ENCODE measurements around the gene ST8SIA1.

Gene ST8SIA1

GRCh38 chr12:22289250-22289649 is 45.3 kb downstream of the ST8SIA1 start:
- Histone ChIP-seq H3K27me3 (ENCODE audit: insufficient read depth, low read length) (no peaks in the 10 kb centered on the region), H3K23ac (ENCODE audit: low read length) (no peak overlapping the region), H3K9me3 (ENCODE audit: insufficient read depth, low read depth, low read length) (no peaks in the 10 kb centered on the region), H3K79me2 (ENCODE audit: control insufficient read depth, insufficient read depth, low read length, poor library complexity) (no peaks in the 10 kb centered on the region), H2BK120ac (ENCODE audit: insufficient read depth, low read length, poor library complexity) (no peak overlapping the region), H3K18ac (ENCODE audit: low read length) (no peak overlapping the region), H3K36me3 (ENCODE audit: control insufficient read depth in 1 of 2, insufficient read depth in 2 of 2, low read length in 2 of 2) (no peaks in the 10 kb centered on the region), H2AK5ac (ENCODE audit: low read length) (no peak overlapping the region), H3K4me3 (ENCODE audit: low read depth, low read length) (no peak overlapping the region), H3K79me1 (ENCODE audit: low read length) (no peaks in the 10 kb centered on the region), H3K4ac (ENCODE audit: low read depth, low read length) (no peak overlapping the region), H4K12ac (ENCODE audit: low read depth, low read length) (no peak overlapping the region), H3K9ac (ENCODE audit: low read length) (no peak overlapping the region), H4K91ac (ENCODE audit: low read depth, low read length) (no peak overlapping the region), H3K4me1 (ENCODE audit: control insufficient read depth in 1 of 2, insufficient read depth in 2 of 2, low read length in 2 of 2) (no peaks in the 10 kb centered on the region), H3K27ac (ENCODE audit: low read depth, low read length) (no peak overlapping the region), H3K4me2 (ENCODE audit: low read length) (no peak overlapping the region), H2AFZ (ENCODE audit: insufficient read depth, low read length, poor library complexity) (no peak overlapping the region), H3K14ac (ENCODE audit: low read length) (no peak overlapping the region), H4K8ac (ENCODE audit: low read depth, low read length) (no peak overlapping the region), H2BK5ac (ENCODE audit: low read depth, low read length, poor library complexity) (no peak overlapping the region), H2BK12ac (ENCODE audit: low read length) (no peak overlapping the region)
- no CpG with 5 or more reads among the region's 6 CpGs for WGBS (ENCODE audit: extremely low coverage, insufficient coverage, insufficient read length)
- DNase-seq, result no peak

GRCh38 chr12:22287776-22288621 is 46.5 kb downstream of the ST8SIA1 start:
- H2BK5ac ChIP-seq (ENCODE audit: low read depth, low read length, poor library complexity), result no peak overlapping the region
- H3K4me3 ChIP-seq (ENCODE audit: low read depth, low read length), result no peak overlapping the region
- no peaks in the 10 kb centered on the region for H3K27me3 ChIP-seq (ENCODE audit: insufficient read depth, low read length)
- no peak overlapping the region for H3K18ac ChIP-seq (ENCODE audit: low read length)
- H3K23ac ChIP-seq (ENCODE audit: low read length), result no peak overlapping the region
- H3K79me2 ChIP-seq (ENCODE audit: control insufficient read depth, insufficient read depth, low read length, poor library complexity), result no peaks in the 10 kb centered on the region
- H3K4ac ChIP-seq (ENCODE audit: low read depth, low read length), result no peak overlapping the region
- no peak overlapping the region for H4K8ac ChIP-seq (ENCODE audit: low read depth, low read length)
- no peak overlapping the region for H2BK120ac ChIP-seq (ENCODE audit: insufficient read depth, low read length, poor library complexity)
- H3K9me3 ChIP-seq (ENCODE audit: insufficient read depth, low read depth, low read length), result no peaks in the 10 kb centered on the region
- H3K9ac ChIP-seq (ENCODE audit: low read length), result no peak overlapping the region
- no peak overlapping the region for H3K14ac ChIP-seq (ENCODE audit: low read length)
- no peaks in the 10 kb centered on the region for H3K36me3 ChIP-seq (ENCODE audit: control insufficient read depth in 1 of 2, insufficient read depth in 2 of 2, low read length in 2 of 2)
- DNase-seq, result no peak
- H4K12ac ChIP-seq (ENCODE audit: low read depth, low read length), result no peak overlapping the region
- WGBS (ENCODE audit: extremely low coverage, insufficient coverage, insufficient read length), result no CpG with 5 or more reads among the region's 11 CpGs
- H4K91ac ChIP-seq (ENCODE audit: low read depth, low read length), result no peak overlapping the region
- H2AK5ac ChIP-seq (ENCODE audit: low read length), result no peak overlapping the region
- no peak overlapping the region for H3K4me2 ChIP-seq (ENCODE audit: low read length)
- H3K4me1 ChIP-seq (ENCODE audit: control insufficient read depth in 1 of 2, insufficient read depth in 2 of 2, low read length in 2 of 2), result peaks cover 0 to 1% of the 10 kb centered on the region in 2 experiments
- no peak overlapping the region for H2BK12ac ChIP-seq (ENCODE audit: low read length)
- no peaks in the 10 kb centered on the region for H3K79me1 ChIP-seq (ENCODE audit: low read length)
- H2AFZ ChIP-seq (ENCODE audit: insufficient read depth, low read length, poor library complexity), result no peak overlapping the region
- H3K27ac ChIP-seq (ENCODE audit: low read depth, low read length), result no peak overlapping the region

GRCh38 chr12:22287101-22287500 is 47.4 kb downstream of the ST8SIA1 start:
- no peaks in the 10 kb centered on the region for H3K79me1 ChIP-seq (ENCODE audit: low read length)
- H4K12ac ChIP-seq (ENCODE audit: low read depth, low read length), result no peak overlapping the region
- H3K9me3 ChIP-seq (ENCODE audit: insufficient read depth, low read depth, low read length), result no peaks in the 10 kb centered on the region
- H3K4me2 ChIP-seq (ENCODE audit: low read length), result no peak overlapping the region
- H3K4me3 ChIP-seq (ENCODE audit: low read depth, low read length), result no peak overlapping the region
- H3K14ac ChIP-seq (ENCODE audit: low read length), result no peak overlapping the region
- DNase-seq, result no peak
- no peak overlapping the region for H2AK5ac ChIP-seq (ENCODE audit: low read length)
- no peaks in the 10 kb centered on the region for H3K36me3 ChIP-seq (ENCODE audit: control insufficient read depth in 1 of 2, insufficient read depth in 2 of 2, low read length in 2 of 2)
- no peaks in the 10 kb centered on the region for H3K79me2 ChIP-seq (ENCODE audit: control insufficient read depth, insufficient read depth, low read length, poor library complexity)
- H4K91ac ChIP-seq (ENCODE audit: low read depth, low read length), result no peak overlapping the region
- H2BK5ac ChIP-seq (ENCODE audit: low read depth, low read length, poor library complexity), result no peak overlapping the region
- H4K8ac ChIP-seq (ENCODE audit: low read depth, low read length), result no peak overlapping the region
- H2BK12ac ChIP-seq (ENCODE audit: low read length), result no peak overlapping the region
- no CpG with 5 or more reads among the region's 3 CpGs for WGBS (ENCODE audit: extremely low coverage, insufficient coverage, insufficient read length)
- H2BK120ac ChIP-seq (ENCODE audit: insufficient read depth, low read length, poor library complexity), result no peak overlapping the region
- H3K9ac ChIP-seq (ENCODE audit: low read length), result no peak overlapping the region
- no peak overlapping the region for H3K27ac ChIP-seq (ENCODE audit: low read depth, low read length)
- peaks cover 0 to 1% of the 10 kb centered on the region in 2 experiments for H3K4me1 ChIP-seq (ENCODE audit: control insufficient read depth in 1 of 2, insufficient read depth in 2 of 2, low read length in 2 of 2)
- no peak overlapping the region for H3K4ac ChIP-seq (ENCODE audit: low read depth, low read length)
- no peaks in the 10 kb centered on the region for H3K27me3 ChIP-seq (ENCODE audit: insufficient read depth, low read length)
- no peak overlapping the region for H2AFZ ChIP-seq (ENCODE audit: insufficient read depth, low read length, poor library complexity)
- H3K23ac ChIP-seq (ENCODE audit: low read length), result no peak overlapping the region
- H3K18ac ChIP-seq (ENCODE audit: low read length), result no peak overlapping the region

GRCh38 chr12:22286569-22286968 is 47.9 kb downstream of the ST8SIA1 start:
- Histone ChIP-seq H3K36me3 (ENCODE audit: control insufficient read depth in 1 of 2, insufficient read depth in 2 of 2, low read length in 2 of 2) (no peaks in the 10 kb centered on the region), H2AFZ (ENCODE audit: insufficient read depth, low read length, poor library complexity) (no peak overlapping the region), H3K4me2 (ENCODE audit: low read length) (no peak overlapping the region), H3K27ac (ENCODE audit: low read depth, low read length) (no peak overlapping the region), H3K23ac (ENCODE audit: low read length) (no peak overlapping the region), H3K79me1 (ENCODE audit: low read length) (no peaks in the 10 kb centered on the region), H2BK12ac (ENCODE audit: low read length) (no peak overlapping the region), H3K79me2 (ENCODE audit: control insufficient read depth, insufficient read depth, low read length, poor library complexity) (no peaks in the 10 kb centered on the region), H2AK5ac (ENCODE audit: low read length) (no peak overlapping the region), H2BK120ac (ENCODE audit: insufficient read depth, low read length, poor library complexity) (no peak overlapping the region), H3K4me1 (ENCODE audit: control insufficient read depth in 1 of 2, insufficient read depth in 2 of 2, low read length in 2 of 2) (peaks cover 0 to 1% of the 10 kb centered on the region in 2 experiments), H3K27me3 (ENCODE audit: insufficient read depth, low read length) (no peaks in the 10 kb centered on the region), H4K8ac (ENCODE audit: low read depth, low read length) (no peak overlapping the region), H3K9ac (ENCODE audit: low read length) (no peak overlapping the region), H4K12ac (ENCODE audit: low read depth, low read length) (no peak overlapping the region), H3K4ac (ENCODE audit: low read depth, low read length) (no peak overlapping the region), H2BK5ac (ENCODE audit: low read depth, low read length, poor library complexity) (no peak overlapping the region), H3K9me3 (ENCODE audit: insufficient read depth, low read depth, low read length) (no peaks in the 10 kb centered on the region), H3K14ac (ENCODE audit: low read length) (no peak overlapping the region), H4K91ac (ENCODE audit: low read depth, low read length) (no peak overlapping the region), H3K18ac (ENCODE audit: low read length) (no peak overlapping the region), H3K4me3 (ENCODE audit: low read depth, low read length) (no peak overlapping the region)
- DNase-seq, result no peak

Measured in trophoblast cell (in vitro differentiated cells and primary cell).